HepG2 (cell line): ENCODE data around the gene PCNT. TPM values are rescaled to one million over a fixed set of nuclear protein-coding genes. Genes with fewer than 3 reads are reported as not detected.

ENCODE experiments used
- CREM ChIP-seq, 2 experiments: sonication (generic) in 1 of 2; formaldehyde crosslinking in 1 of 2; IDR thresholded peaks; 2 replicates each; pipeline versions ENCODE4 v1.4.0 to v1.6.1; 2016 to 2020; ENCODE audit warnings: antibody characterized with exemption in 1 of 2, mild to moderate bottlenecking in 1 of 2, missing genetic modification reagents in 1 of 2
- EHMT2 ChIP-seq: fragments of 200-600 bp; sonication (generic); IDR thresholded peaks from 2 replicates; pipeline ENCODE4 v1.7.0; 2017; ENCODE audit warnings: antibody characterized with exemption, low read depth, low read length, borderline replicate concordance
- ERF ChIP-seq: IDR thresholded peaks from 2 replicates; pipeline ENCODE4 v1.6.1; 2018; ENCODE audit warnings: missing biosample characterization, missing genetic modification reagents
- GTF2F1 ChIP-seq: fragments of 150-350 bp; IDR thresholded peaks from 2 replicates; pipeline ENCODE4 v1.6.1; 2014; ENCODE audit warnings: low read length
- HMG20B ChIP-seq: conservative IDR thresholded peaks from 2 replicates; pipeline ENCODE4 v1.6.1; 2016; ENCODE audit warnings: missing genetic modification reagents, missing compliant biosample characterization
- KLF13 ChIP-seq: sonication (generic); formaldehyde crosslinking; IDR thresholded peaks from 2 replicates; pipeline ENCODE4 v1.4.0; 2020; ENCODE audit warnings: mild to moderate bottlenecking, missing genetic modification reagents
- MYC ChIP-seq: sonication (generic); formaldehyde crosslinking; IDR thresholded peaks from 2 replicates; pipeline ENCODE4 v1.9.0; 2021; ENCODE audit warnings: missing genetic modification reagents, borderline replicate concordance
- PCBP1 ChIP-seq: fragments of 200-400 bp; formaldehyde crosslinking; IDR thresholded peaks from 2 replicates; pipeline ENCODE4 v1.6.1; 2017; ENCODE audit warnings: mild to moderate bottlenecking, low read depth, low read length, borderline replicate concordance
- POLR2AphosphoS5 ChIP-seq: IDR thresholded peaks from 2 replicates; pipeline ENCODE4 v1.6.1; 2012; ENCODE audit warnings: low read depth, low read length
- SIX1 ChIP-seq: sonication (generic); formaldehyde crosslinking; IDR thresholded peaks from 2 replicates; pipeline ENCODE4 v1.4.0; 2020; ENCODE audit warnings: missing genetic modification reagents, borderline replicate concordance
- SMARCE1 ChIP-seq: fragments of 450-650 bp; IDR thresholded peaks from 2 replicates; pipeline ENCODE4 v1.6.1; 2017; ENCODE audit warnings: borderline replicate concordance
- SOX5 ChIP-seq: IDR thresholded peaks from 2 replicates; pipeline ENCODE4 v1.6.1; 2016; ENCODE audit warnings: borderline replicate concordance
- TBL1XR1 ChIP-seq: fragments of 150-350 bp; IDR thresholded peaks from 2 replicates; pipeline ENCODE4 v1.6.1; 2014; ENCODE audit warnings: borderline replicate concordance, low read length; ENCODE audit not compliant: partially characterized antibody
- ZNF782 ChIP-seq: sonication (generic); formaldehyde crosslinking; IDR thresholded peaks from 2 replicates; pipeline ENCODE4 v1.4.0; 2020; ENCODE audit warnings: missing genetic modification reagents, mild to moderate bottlenecking, borderline replicate concordance
- ZNF788 ChIP-seq: sonication (generic); formaldehyde crosslinking; IDR thresholded peaks from 2 replicates; pipeline ENCODE4 v1.5.0; 2020; ENCODE audit warnings: mild to moderate bottlenecking, missing genetic modification reagents, borderline replicate concordance
- polyA plus RNA-seq, 8 experiments: library from polyadenylated mRNA; depleted of rRNA in 3 of 8; stranded (reverse) in 7 of 8; unstranded in 1 of 8; fragments of >200 nt; fragmentation: Illumina TruSeq in 4 of 8; extraction: Trizol in 4 of 8; gene quantifications; 2 replicates each; pipeline versions ENCODE4 v1.2.1 to v1.2.3, GENCODE V29; 2011 to 2016; ENCODE audit warnings: low read depth in 4 of 8, missing spikeins in 1 of 8, mixed read lengths in 1 of 8; ENCODE audit not compliant: insufficient read depth in 1 of 8
- total RNA-seq, 5 experiments: library from RNA; depleted of rRNA; stranded (reverse); fragments of >200 nt; fragmentation: Illumina TruSeq; extraction: Trizol; gene quantifications; 2 replicates each; pipeline ENCODE4 v1.2.3, GENCODE V29; 2016; ENCODE audit warnings: low read depth in 1 of 5
- TF ChIP-seq, protein P1 (sequence below): sonication (generic); formaldehyde crosslinking; IDR thresholded peaks from 2 replicates; pipeline ENCODE4 v1.4.0; 2020; ENCODE audit warnings: missing genetic modification reagents
- TF ChIP-seq, protein P2 (sequence below): sonication (generic); formaldehyde crosslinking; IDR thresholded peaks from 2 replicates; pipeline ENCODE4 v1.4.0; 2020; ENCODE audit warnings: missing genetic modification reagents, borderline replicate concordance
- TF ChIP-seq, protein P3 (sequence below): IDR thresholded peaks from 2 replicates; pipeline ENCODE4 v1.6.1; 2016; ENCODE audit warnings: missing compliant biosample characterization, missing genetic modification reagents, borderline replicate concordance
- TF ChIP-seq, protein P4 (sequence below), 2 experiments: sonication (generic) in 1 of 2; formaldehyde crosslinking in 1 of 2; IDR thresholded peaks; 2 replicates each; pipeline versions ENCODE4 v1.5.1 to v1.6.1; 2011 to 2020; ENCODE audit warnings: borderline replicate concordance in 1 of 2, low read depth in 1 of 2, low read length in 1 of 2, mild to moderate bottlenecking in 1 of 2, missing genetic modification reagents in 1 of 2, moderate library complexity in 1 of 2

Gene PCNT
- total and polyA plus RNA-seq, 2 of the 13 experiments (the other 11 are each of a cell fraction or from before 2014, with no cell fraction given), result 5.6 to 12.4 TPM

DNA sequence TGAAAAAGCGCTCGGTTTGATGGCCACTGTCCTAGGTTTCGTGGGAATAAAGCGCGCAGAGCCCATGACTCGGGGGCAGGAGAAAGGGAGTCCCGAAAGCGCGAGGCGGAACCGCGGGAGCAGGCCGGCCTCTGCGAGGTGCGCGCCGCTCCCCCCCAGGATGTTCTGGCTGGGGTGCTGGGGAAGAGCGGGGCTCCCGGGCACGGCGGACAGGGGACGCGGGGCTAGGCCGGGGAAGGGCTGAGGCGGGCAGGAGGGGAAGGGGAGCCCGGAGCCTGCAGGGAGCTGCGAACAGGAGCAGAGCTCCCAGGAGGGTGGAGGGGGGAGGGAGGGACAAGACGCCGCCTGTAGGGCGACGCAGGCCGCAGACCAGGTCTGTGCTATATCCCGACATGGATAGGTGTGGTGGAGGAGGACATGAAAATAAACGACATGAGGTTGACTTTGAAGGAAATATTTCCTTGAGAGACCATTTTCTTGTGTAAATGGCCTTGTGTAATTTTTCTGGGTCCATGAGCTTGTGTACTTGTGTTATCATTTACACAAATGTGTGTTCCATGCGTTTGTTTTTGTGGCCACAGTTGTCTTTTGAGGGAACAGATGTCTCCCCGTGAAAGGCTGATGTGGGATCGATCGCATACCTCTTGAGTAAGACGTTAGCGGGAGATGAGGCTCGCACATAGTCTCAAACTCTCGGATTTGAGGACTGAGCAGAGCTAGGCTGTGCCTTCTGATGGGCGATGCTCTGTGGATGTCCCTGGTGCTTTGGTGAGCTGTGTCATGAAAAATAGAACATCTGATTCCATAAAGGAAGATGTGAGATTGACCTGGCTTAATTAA is 1.3 kb downstream of the PCNT start (continued):
- TF ChIP-seq PCBP1, result no peak
- TF ChIP-seq SIX1, result no peak
- TF ChIP-seq, protein P1, sequence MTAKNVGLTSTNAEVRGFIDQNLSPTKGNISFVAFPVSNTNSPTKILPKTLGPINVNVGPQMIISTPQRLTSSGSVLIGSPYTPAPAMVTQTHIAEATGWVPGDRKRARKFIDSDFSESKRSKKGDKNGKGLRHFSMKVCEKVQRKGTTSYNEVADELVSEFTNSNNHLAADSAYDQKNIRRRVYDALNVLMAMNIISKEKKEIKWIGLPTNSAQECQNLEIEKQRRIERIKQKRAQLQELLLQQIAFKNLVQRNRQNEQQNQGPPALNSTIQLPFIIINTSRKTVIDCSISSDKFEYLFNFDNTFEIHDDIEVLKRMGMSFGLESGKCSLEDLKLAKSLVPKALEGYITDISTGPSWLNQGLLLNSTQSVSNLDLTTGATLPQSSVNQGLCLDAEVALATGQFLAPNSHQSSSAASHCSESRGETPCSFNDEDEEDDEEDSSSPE (CRISPR knock-in tag), result no peak
- TF ChIP-seq TBL1XR1, result no peak
- TF ChIP-seq HMG20B (CRISPR knock-in tag), result no peak
- TF ChIP-seq GTF2F1, result no peak
- TF ChIP-seq EHMT2, result no peak
- TF ChIP-seq, protein P2, sequence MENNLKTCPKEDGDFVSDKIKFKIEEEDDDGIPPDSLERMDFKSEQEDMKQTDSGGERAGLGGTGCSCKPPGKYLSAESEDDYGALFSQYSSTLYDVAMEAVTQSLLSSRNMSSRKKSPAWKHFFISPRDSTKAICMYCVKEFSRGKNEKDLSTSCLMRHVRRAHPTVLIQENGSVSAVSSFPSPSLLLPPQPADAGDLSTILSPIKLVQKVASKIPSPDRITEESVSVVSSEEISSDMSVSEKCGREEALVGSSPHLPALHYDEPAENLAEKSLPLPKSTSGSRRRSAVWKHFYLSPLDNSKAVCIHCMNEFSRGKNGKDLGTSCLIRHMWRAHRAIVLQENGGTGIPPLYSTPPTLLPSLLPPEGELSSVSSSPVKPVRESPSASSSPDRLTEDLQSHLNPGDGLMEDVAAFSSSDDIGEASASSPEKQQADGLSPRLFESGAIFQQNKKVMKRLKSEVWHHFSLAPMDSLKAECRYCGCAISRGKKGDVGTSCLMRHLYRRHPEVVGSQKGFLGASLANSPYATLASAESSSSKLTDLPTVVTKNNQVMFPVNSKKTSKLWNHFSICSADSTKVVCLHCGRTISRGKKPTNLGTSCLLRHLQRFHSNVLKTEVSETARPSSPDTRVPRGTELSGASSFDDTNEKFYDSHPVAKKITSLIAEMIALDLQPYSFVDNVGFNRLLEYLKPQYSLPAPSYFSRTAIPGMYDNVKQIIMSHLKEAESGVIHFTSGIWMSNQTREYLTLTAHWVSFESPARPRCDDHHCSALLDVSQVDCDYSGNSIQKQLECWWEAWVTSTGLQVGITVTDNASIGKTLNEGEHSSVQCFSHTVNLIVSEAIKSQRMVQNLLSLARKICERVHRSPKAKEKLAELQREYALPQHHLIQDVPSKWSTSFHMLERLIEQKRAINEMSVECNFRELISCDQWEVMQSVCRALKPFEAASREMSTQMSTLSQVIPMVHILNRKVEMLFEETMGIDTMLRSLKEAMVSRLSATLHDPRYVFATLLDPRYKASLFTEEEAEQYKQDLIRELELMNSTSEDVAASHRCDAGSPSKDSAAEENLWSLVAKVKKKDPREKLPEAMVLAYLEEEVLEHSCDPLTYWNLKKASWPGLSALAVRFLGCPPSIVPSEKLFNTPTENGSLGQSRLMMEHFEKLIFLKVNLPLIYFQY (CRISPR knock-in tag), result no peak
- TF ChIP-seq, protein P3, sequence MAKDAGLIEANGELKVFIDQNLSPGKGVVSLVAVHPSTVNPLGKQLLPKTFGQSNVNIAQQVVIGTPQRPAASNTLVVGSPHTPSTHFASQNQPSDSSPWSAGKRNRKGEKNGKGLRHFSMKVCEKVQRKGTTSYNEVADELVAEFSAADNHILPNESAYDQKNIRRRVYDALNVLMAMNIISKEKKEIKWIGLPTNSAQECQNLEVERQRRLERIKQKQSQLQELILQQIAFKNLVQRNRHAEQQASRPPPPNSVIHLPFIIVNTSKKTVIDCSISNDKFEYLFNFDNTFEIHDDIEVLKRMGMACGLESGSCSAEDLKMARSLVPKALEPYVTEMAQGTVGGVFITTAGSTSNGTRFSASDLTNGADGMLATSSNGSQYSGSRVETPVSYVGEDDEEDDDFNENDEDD (CRISPR knock-in tag), result no peak
- TF ChIP-seq SOX5, result no peak
- no peak for TF ChIP-seq SMARCE1
- no peak for TF ChIP-seq CREM (IDR thresholded peaks at IDR 0.05)
- TF ChIP-seq CREM (CRISPR knock-in tag; IDR thresholded peaks at IDR 0.05), result no peak
- no peak for TF ChIP-seq POLR2AphosphoS5
- TF ChIP-seq ZNF788 (CRISPR knock-in tag), result no peak
- TF ChIP-seq ZNF782, result no peak
- TF ChIP-seq MYC (CRISPR knock-in tag), result peak; percentile 37; the same call in 1 of the 2 replicates
- TF ChIP-seq KLF13 (CRISPR knock-in tag), result no peak
- no peak for TF ChIP-seq ERF (CRISPR knock-in tag)
- TF ChIP-seq, protein P4, sequence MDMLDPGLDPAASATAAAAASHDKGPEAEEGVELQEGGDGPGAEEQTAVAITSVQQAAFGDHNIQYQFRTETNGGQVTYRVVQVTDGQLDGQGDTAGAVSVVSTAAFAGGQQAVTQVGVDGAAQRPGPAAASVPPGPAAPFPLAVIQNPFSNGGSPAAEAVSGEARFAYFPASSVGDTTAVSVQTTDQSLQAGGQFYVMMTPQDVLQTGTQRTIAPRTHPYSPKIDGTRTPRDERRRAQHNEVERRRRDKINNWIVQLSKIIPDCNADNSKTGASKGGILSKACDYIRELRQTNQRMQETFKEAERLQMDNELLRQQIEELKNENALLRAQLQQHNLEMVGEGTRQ (IDR thresholded peaks at IDR 0.05; ENCODE audit: low read depth, low read length), result no peak
- TF ChIP-seq, protein P4 (CRISPR knock-in tag; IDR thresholded peaks at IDR 0.05; ENCODE audit: borderline replicate concordance), result no peak
